Measurements from ENCODE around the gene CTSF. TPM values are rescaled to one million over a fixed set of nuclear protein-coding genes. Genes with fewer than 3 reads are reported as not detected.
"Not testable (repeated sequence)": the region's sequence is repeated elsewhere in the genome, so short reads cannot be mapped to it uniquely, and the experiment has no call there.

CTSF gene
- total RNA-seq, 3 donors from 2014 or later = 98.6 to 149 (median 116) TPM

DNA sequence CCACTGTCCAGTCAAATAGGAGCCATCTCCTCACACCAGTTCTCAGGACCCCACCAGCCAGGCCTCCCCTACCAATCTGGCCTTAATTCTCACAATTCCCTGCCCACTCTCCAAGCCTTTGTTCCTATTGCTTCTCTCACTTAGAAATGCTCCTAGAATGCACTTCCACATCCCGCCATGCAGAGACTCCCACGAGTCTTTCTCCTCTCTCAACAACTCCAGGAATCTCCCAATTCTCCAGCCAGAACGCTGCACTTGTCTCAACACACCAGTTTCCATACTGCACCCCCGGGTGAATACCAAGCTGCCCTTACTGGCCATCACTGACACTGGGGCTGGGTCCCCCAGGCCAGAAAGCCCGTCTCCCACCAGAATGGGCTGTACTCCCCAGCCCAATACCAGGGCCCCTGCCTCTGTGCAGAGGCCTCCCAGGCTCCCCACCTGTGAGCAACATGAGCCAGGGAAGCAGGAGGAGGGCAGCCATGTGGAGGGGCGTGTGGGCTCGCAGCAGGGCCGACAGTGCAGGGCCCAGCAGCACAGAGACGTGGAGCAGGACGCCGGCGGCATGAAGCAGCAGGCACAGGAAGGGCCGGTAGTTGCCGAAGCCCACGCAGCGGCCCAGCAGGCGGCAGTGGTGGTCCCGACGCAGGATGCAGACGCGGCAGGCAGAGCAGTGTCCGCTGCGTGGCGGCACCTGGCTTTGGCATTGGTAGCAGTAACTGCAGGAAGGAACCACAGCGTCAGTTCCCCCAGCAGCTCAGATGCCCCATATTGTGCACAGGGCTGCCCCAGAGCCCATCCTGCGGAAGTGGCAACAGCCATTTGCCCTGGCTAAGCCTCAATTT, 24.9 kb downstream of the CTSF start:
- no peak for TF ChIP-seq CTCF (IDR thresholded peaks at IDR 0.05)
- TF ChIP-seq POLR2AphosphoS5 (IDR thresholded peaks at IDR 0.05) = no peak
- TF ChIP-seq POLR2A (IDR thresholded peaks at IDR 0.05) = no peak
- intact Hi-C loops (cut with DNase I; ENCODE audit: low total_unique reads) = no loop called here
- Histone ChIP-seq H3K36me3 (no peaks in the 10 kb centered on the region), H3K27ac (peak overlapping the region in 1 of 2 donors; percentile 21), H3K4me1 (no peaks in the 10 kb centered on the region), H3K4me3 (peak overlapping the region in 1 of 3 donors; percentile 47), H3K27me3 (no peaks in the 10 kb centered on the region), H3K9me3 (no peaks in the 10 kb centered on the region)
- DNase-seq (ENCODE audit: low spot score in 2 of 2) = no peak

DNA sequence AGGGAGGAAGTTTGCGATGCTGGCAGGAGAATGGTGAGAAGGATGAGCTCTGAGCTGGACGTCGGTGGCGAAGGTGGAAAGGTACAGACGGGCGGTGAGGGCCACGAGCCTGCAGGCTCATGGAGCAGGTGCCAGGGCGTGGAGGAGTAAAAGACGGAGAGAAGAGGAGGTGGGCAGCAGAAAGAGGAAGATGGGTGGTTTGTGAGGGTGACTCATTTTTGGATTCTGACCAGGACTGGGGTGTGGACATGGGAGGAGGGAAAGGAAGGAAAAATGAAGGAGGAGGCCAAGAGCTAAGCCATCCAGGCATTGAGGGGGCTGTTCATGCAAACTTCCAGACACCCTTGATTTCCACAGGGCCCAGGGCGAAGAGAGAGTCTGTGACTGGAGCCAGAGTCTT, 26.0 kb downstream of the CTSF start:
- H3K4me1 ChIP-seq = no peaks in the 10 kb centered on the region
- no peak overlapping the region for H3K27ac ChIP-seq

GRCh38 chr11:66541892-66542291, 26.5 kb downstream of the CTSF start:
- no peak overlapping the region for H3K27ac ChIP-seq
- no peak for DNase-seq (ENCODE audit: low spot score in 2 of 2)
- TF ChIP-seq CTCF (IDR thresholded peaks at IDR 0.05) (no peak), POLR2AphosphoS5 (IDR thresholded peaks at IDR 0.05) (no peak), POLR2A (IDR thresholded peaks at IDR 0.05) (no peak)
- no peak overlapping the region for H3K4me3 ChIP-seq
- H3K27me3 ChIP-seq = no peaks in the 10 kb centered on the region
- intact Hi-C loops (cut with DNase I; ENCODE audit: low total_unique reads) = no loop called here
- H3K9me3 ChIP-seq = no peaks in the 10 kb centered on the region
- H3K36me3 ChIP-seq = no peaks in the 10 kb centered on the region
- no peaks in the 10 kb centered on the region for H3K4me1 ChIP-seq

More for the DNA sequence above, 26.0 kb downstream of the CTSF start:
- no peak for DNase-seq (ENCODE audit: low spot score in 2 of 2)
- Histone ChIP-seq H3K36me3 (no peaks in the 10 kb centered on the region), H3K9me3 (no peaks in the 10 kb centered on the region), H3K27me3 (no peaks in the 10 kb centered on the region), H3K4me3 (no peak overlapping the region)
- TF ChIP-seq POLR2AphosphoS5 (IDR thresholded peaks at IDR 0.05) (no peak), CTCF (IDR thresholded peaks at IDR 0.05) (no peak), POLR2A (IDR thresholded peaks at IDR 0.05) (no peak)
- intact Hi-C loops (cut with DNase I; ENCODE audit: low total_unique reads) = no loop called here

GRCh38 chr11:66540598-66540997, 27.8 kb downstream of the CTSF start:
- DNase-seq (ENCODE audit: low spot score in 2 of 2); H3K27ac ChIP-seq; H3K4me3 ChIP-seq; intact Hi-C loops (cut with DNase I; ENCODE audit: low total_unique reads); H3K36me3 ChIP-seq; H3K27me3 ChIP-seq; H3K9me3 ChIP-seq; H3K4me1 ChIP-seq: not testable (repeated sequence)

- Histone ChIP-seq H3K36me3 (no peaks in the 10 kb centered on the region), H3K4me3 (no peak overlapping the region), H3K4me1 (no peaks in the 10 kb centered on the region), H3K9me3 (no peaks in the 10 kb centered on the region), H3K27me3 (no peaks in the 10 kb centered on the region), H3K27ac (no peak overlapping the region)
- DNase-seq (ENCODE audit: low spot score in 2 of 2) = no peak
- intact Hi-C loops (cut with DNase I; ENCODE audit: low total_unique reads) = no loop called here
- TF ChIP-seq POLR2AphosphoS5 (IDR thresholded peaks at IDR 0.05) (no peak), CTCF (IDR thresholded peaks at IDR 0.05) (no peak), POLR2A (IDR thresholded peaks at IDR 0.05) (no peak)
Observed at GRCh38 chr11:66539870-66540213, 28.6 kb downstream of the CTSF start.
